ENCODE measurements around the gene RAD18. TPM values are rescaled to one million over a fixed set of nuclear protein-coding genes. Genes with fewer than 3 reads are reported as not detected.

Gene RAD18, protein sequence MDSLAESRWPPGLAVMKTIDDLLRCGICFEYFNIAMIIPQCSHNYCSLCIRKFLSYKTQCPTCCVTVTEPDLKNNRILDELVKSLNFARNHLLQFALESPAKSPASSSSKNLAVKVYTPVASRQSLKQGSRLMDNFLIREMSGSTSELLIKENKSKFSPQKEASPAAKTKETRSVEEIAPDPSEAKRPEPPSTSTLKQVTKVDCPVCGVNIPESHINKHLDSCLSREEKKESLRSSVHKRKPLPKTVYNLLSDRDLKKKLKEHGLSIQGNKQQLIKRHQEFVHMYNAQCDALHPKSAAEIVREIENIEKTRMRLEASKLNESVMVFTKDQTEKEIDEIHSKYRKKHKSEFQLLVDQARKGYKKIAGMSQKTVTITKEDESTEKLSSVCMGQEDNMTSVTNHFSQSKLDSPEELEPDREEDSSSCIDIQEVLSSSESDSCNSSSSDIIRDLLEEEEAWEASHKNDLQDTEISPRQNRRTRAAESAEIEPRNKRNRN
- total RNA-seq = 10 to 100 TPM in 6 of 7 donors, 1 to 10 TPM in 1; 6.3 to 20.7 (median 14.9) TPM
- 1 to 10 TPM; 1.6 to 3.0 (median 2.2) TPM for polyA plus RNA-seq
- long read RNA-seq, donor 1, full-length matches to known transcripts = 1 of 1 reads
- long read RNA-seq, donor 1, partial matches to known transcripts = 0 of 1 reads
- long read RNA-seq, donor 1, other reads (novel, unspliced or antisense) = 0 of 1 reads
- long read RNA-seq, donor 2, full-length matches to known transcripts = 2 of 2 reads
- long read RNA-seq, donor 2, partial matches to known transcripts = 0 of 2 reads
- long read RNA-seq, donor 2, other reads (novel, unspliced or antisense) = 0 of 2 reads

- H3K9me3 ChIP-seq = no peaks in the 10 kb centered on the region
- peaks cover 0 to 6% (median 0%) of the 10 kb centered on the region in 7 donors for H3K27me3 ChIP-seq (replicated peaks in 1 of 7)
- H3K4me3 ChIP-seq = peak within 1 kb of the TSS; percentile 61 to 91 (median 82)
- peak in 1 of 11 experiments; percentile 24 for TF ChIP-seq CTCF (IDR thresholded peaks at IDR 0.05 in 8 of 11, conservative IDR thresholded peaks at IDR 0.05 in 3 of 11)
- peak; percentile 88 to 96 (median 89) for TF ChIP-seq POLR2AphosphoS5 (IDR thresholded peaks at IDR 0.05)
- peak in 1 of 3 donors; percentile 6 for TF ChIP-seq POLR2A (IDR thresholded peaks at IDR 0.05)
- DNase-seq = peak; percentile 96
- intact Hi-C loops (cut with DNase I; ENCODE audit: low total_unique reads) = no loop called here
- peak within 1 kb of the TSS; percentile 66 to 89 (median 82) for H3K27ac ChIP-seq
- peaks cover 13 to 46% (median 21%) of the 10 kb centered on the region in 6 donors for H3K4me1 ChIP-seq
- H3K36me3 ChIP-seq = peaks cover 0 to 10% (median 2%) of the 10 kb centered on the region in 6 donors
- 1 to 2% (median 2%) methylated on average over 36 to 45 of the region's 45 CpGs for WGBS, 5 donors
Observed at GRCh38 chr3:8963137-8963853, at the start of gene RAD18. Gene RAD18, minus strand, starts transcription at chr3:8963472. Its CDS starts 87 bp downstream, at chr3:8963385.

GRCh38 chr3:9012521-9012920 is 49.2 kb upstream of the RAD18 start:
- Histone ChIP-seq H3K36me3 (no peaks in the 10 kb centered on the region), H3K27me3 (replicated peaks in 1 of 7) (no peaks in the 10 kb centered on the region), H3K9me3 (no peaks in the 10 kb centered on the region), H3K27ac (no peak overlapping the region), H3K4me1 (no peaks in the 10 kb centered on the region), H3K4me3 (no peak overlapping the region)
- DNase-seq = no peak
- WGBS, 5 donors = 87 to 98% (median 94%) methylated on average over 2 of the region's 2 CpGs
- TF ChIP-seq POLR2A (IDR thresholded peaks at IDR 0.05) (no peak), POLR2AphosphoS5 (IDR thresholded peaks at IDR 0.05) (no peak), CTCF (IDR thresholded peaks at IDR 0.05 in 8 of 11, conservative IDR thresholded peaks at IDR 0.05 in 3 of 11) (no peak)
- intact Hi-C loops (cut with DNase I; ENCODE audit: low total_unique reads) = no loop called here

GRCh38 chr3:9009976-9010545 is 46.8 kb upstream of the RAD18 start:
- 89 to 95% (median 91%) methylated on average over 10 to 11 of the region's 11 CpGs for WGBS, 5 donors
- Histone ChIP-seq H3K27ac (no peak overlapping the region), H3K4me1 (no peaks in the 10 kb centered on the region), H3K4me3 (no peak overlapping the region), H3K9me3 (no peaks in the 10 kb centered on the region), H3K27me3 (replicated peaks in 1 of 7) (no peaks in the 10 kb centered on the region), H3K36me3 (no peaks in the 10 kb centered on the region)
- intact Hi-C loops (cut with DNase I; ENCODE audit: low total_unique reads) = no loop called here
- TF ChIP-seq POLR2AphosphoS5 (IDR thresholded peaks at IDR 0.05) (no peak), CTCF (IDR thresholded peaks at IDR 0.05 in 8 of 11, conservative IDR thresholded peaks at IDR 0.05 in 3 of 11) (no peak), POLR2A (IDR thresholded peaks at IDR 0.05) (no peak)
- DNase-seq = peak; percentile 54

Measured in spleen (tissue), 13 donors.